GM12878 (cell line): Measurements from ENCODE around the gene OXCT1. TPM values are rescaled to one million over a fixed set of nuclear protein-coding genes. Genes with fewer than 3 reads are reported as not detected.

Experiments
- ATAC-seq: fragments of 200-7000 bp; cut with Tn5 transposase; 3 replicates; pipeline ENCODE4 v1.9.1; 2020; ENCODE audit warnings: mild to moderate bottlenecking, moderate library complexity
- BruUV-seq: library from RNA; stranded (reverse); fragments of 400-500 nt; replicated peaks from 2 replicates; lab custom pipeline; 2021; lab: Mats Ljungman, UMichigan
- CTCF ChIA-PET: fragments of 300-600 bp; sonication (Branson Sonifier 250); formaldehyde crosslinking; extraction: SDS; loops from one replicate; lab custom pipeline; 2021; ENCODE audit warnings: inconsistent platforms; lab: Yijun Ruan, JAX
- POLR2A ChIA-PET: fragments of 350-600 bp; formaldehyde crosslinking; extraction: SDS; loops from one replicate; lab custom pipeline; 2021; ENCODE audit warnings: inconsistent platforms; lab: Charles Lee
- RAD21 ChIA-PET: fragments of 300-600 bp; sonication (Branson Sonifier 250); formaldehyde crosslinking; loops from one replicate; lab custom pipeline; 2023; ENCODE audit warnings: antibody characterized with exemption; ENCODE audit not compliant: unreplicated experiment; lab: Charles Lee
- SMC1A ChIA-PET: fragments of 300-600 bp; sonication (Branson Sonifier 250); formaldehyde crosslinking; loops from one replicate; lab custom pipeline; 2023; ENCODE audit not compliant: unreplicated experiment, uncharacterized antibody; lab: Charles Lee
- DNase-seq: peaks from one replicate; pipeline ENCODE4 v3.0.0-alpha.2; 2011; ENCODE audit warnings: low read depth, low spot score
- FAIRE-seq: peaks from 3 replicates; lab custom pipeline; 2011; peaks lifted over from hg19 to GRCh38; lab: Jason Lieb, UNC
- H2AFZ ChIP-seq: 2 replicates; pipeline ENCODE4 v1.6.0; 2011; ENCODE audit warnings: low read depth, low read length, control low read depth; ENCODE audit not compliant: control insufficient read depth
- H3K27ac ChIP-seq: 2 replicates; pipeline ENCODE4 v1.5.1; 2011; ENCODE audit warnings: control low read depth; ENCODE audit not compliant: control insufficient read depth, insufficient read depth
- H3K27me3 ChIP-seq, 2 experiments: replicated peaks in 1 of 2; 2 replicates each; pipeline versions ENCODE4 v1.6.0 to v1.6.1; 2011; ENCODE audit warnings: low read length in 1 of 2; ENCODE audit not compliant: control insufficient read depth in 2 of 2, insufficient read depth in 2 of 2
- H3K36me3 ChIP-seq, 2 experiments: 2 replicates each; pipeline ENCODE4 v1.5.1; 2011; ENCODE audit warnings: low read length in 1 of 2; ENCODE audit not compliant: control insufficient read depth in 2 of 2, insufficient read depth in 2 of 2
- H3K4me1 ChIP-seq: 2 replicates; pipeline ENCODE4 v1.6.1; 2011; ENCODE audit warnings: mild to moderate bottlenecking, low read length, moderate library complexity, mixed read lengths; ENCODE audit not compliant: control insufficient read depth, insufficient read depth
- H3K4me2 ChIP-seq: 2 replicates; pipeline ENCODE4 v1.6.0; 2011; ENCODE audit warnings: control low read depth; ENCODE audit not compliant: control insufficient read depth, insufficient read depth
- H3K4me3 ChIP-seq: fragments of 200-600 bp; sonication (generic); 2 replicates; pipeline ENCODE4 v1.5.1; 2016
- H3K79me2 ChIP-seq: 2 replicates; pipeline ENCODE4 v1.6.0; 2011; ENCODE audit warnings: low read length; ENCODE audit not compliant: control insufficient read depth, insufficient read depth
- H3K9ac ChIP-seq: 2 replicates; pipeline ENCODE4 v1.8.0; 2011; ENCODE audit warnings: low read length, control low read depth, mixed read lengths; ENCODE audit not compliant: control insufficient read depth, insufficient read depth
- H3K9me3 ChIP-seq: replicated peaks from 3 replicates; pipeline ENCODE4 v1.5.1; 2011; ENCODE audit warnings: mild to moderate bottlenecking, low read length; ENCODE audit not compliant: control insufficient read depth, insufficient read depth
- H4K20me1 ChIP-seq: 2 replicates; pipeline ENCODE4 v1.6.0; 2011; ENCODE audit not compliant: control insufficient read depth, insufficient read depth
- BACH1 ChIP-seq: fragments of 450-650 bp; IDR thresholded peaks from 2 replicates; pipeline ENCODE4 v1.6.1; 2017; ENCODE audit warnings: mild to moderate bottlenecking, borderline replicate concordance
- EED ChIP-seq: sonication (generic); IDR thresholded peaks from 2 replicates; pipeline ENCODE4 v1.6.1; 2016; ENCODE audit warnings: antibody characterized with exemption, low read depth
- FOXM1 ChIP-seq: IDR thresholded peaks from 2 replicates; pipeline ENCODE4 v1.6.1; 2012; ENCODE audit warnings: low read depth, mild to moderate bottlenecking, inconsistent platforms, low read length, moderate library complexity
- IKZF1 ChIP-seq: fragments of 450-650 bp; conservative IDR thresholded peaks from 2 replicates; pipeline ENCODE4 v1.6.1; 2017; ENCODE audit warnings: antibody characterized with exemption, mild to moderate bottlenecking
- JUNB ChIP-seq: IDR thresholded peaks from 2 replicates; pipeline ENCODE4 v1.6.1; 2016; ENCODE audit warnings: antibody characterized with exemption, mild to moderate bottlenecking
- NFIC ChIP-seq: IDR thresholded peaks from 2 replicates; pipeline ENCODE4 v1.6.1; 2012; ENCODE audit warnings: low read depth, mild to moderate bottlenecking, inconsistent platforms, low read length, moderate library complexity
- NR2C1 ChIP-seq: fragments of 450-650 bp; IDR thresholded peaks from 2 replicates; pipeline ENCODE4 v1.6.1; 2017; ENCODE audit warnings: antibody characterized with exemption, mild to moderate bottlenecking, moderate library complexity
- PAX5 ChIP-seq: IDR thresholded peaks from 2 replicates; pipeline ENCODE4 v1.6.1; 2011; ENCODE audit warnings: low read depth, low read length, borderline replicate concordance
- RELB ChIP-seq: fragments of 450-650 bp; IDR thresholded peaks from 2 replicates; pipeline ENCODE4 v1.6.1; 2017; ENCODE audit warnings: low read depth, mild to moderate bottlenecking, moderate library complexity
- SRF ChIP-seq, 2 experiments: IDR thresholded peaks; 2 replicates each; pipeline ENCODE4 v1.6.1; 2011; ENCODE audit warnings: low read depth in 2 of 2, low read length in 2 of 2, mild to moderate bottlenecking in 1 of 2, moderate library complexity in 1 of 2
- ZNF622 ChIP-seq: fragments of 450-650 bp; IDR thresholded peaks from 2 replicates; pipeline ENCODE4 v1.6.1; 2017; ENCODE audit warnings: mild to moderate bottlenecking, inconsistent platforms
- whole genome bisulfite sequencing: methylation state at CpG from one replicate; pipeline ENCODE4 v1.1.6; 2016; ENCODE audit warnings: low lambda C conversion rate; ENCODE audit not compliant: insufficient replicate concordance, insufficient coverage; ENCODE audit errors: missing lambda C conversion rate; 5-methylcytosine and 5-hydroxymethylcytosine counted together
- in situ Hi-C: fragments of 300-500 bp; cut with MboI; formaldehyde crosslinking; loops from 9 replicates; pipeline ENCODE4 v1.14.3; 2018; ENCODE audit warnings: mixed read lengths
- intact Hi-C: fragments of 100-400 bp; cut with micrococcal nuclease; formaldehyde crosslinking; loops from one replicate; pipeline ENCODE4 v1.14.2; 2022; ENCODE audit not compliant: unreplicated experiment
- polyA plus RNA-seq, 11 experiments: library from polyadenylated mRNA; depleted of rRNA in 4 of 11; unstranded in 6 of 11; stranded (reverse) in 5 of 11; fragments of >200 nt; fragmentation: Nextera tagmentation in 4 of 11; fragmentation: Illumina TruSeq in 1 of 11; extraction: Ambion mirVana in 4 of 11; extraction: Trizol in 1 of 11; gene quantifications; 1 replicate in 1 of 11; 2 replicates in 10 of 11; pipeline versions ENCODE4 v1.2.1 to v1.2.3, GENCODE V29; 2011 to 2016; ENCODE audit warnings: inconsistent platforms in 2 of 11, missing spikeins in 2 of 11, low read depth in 1 of 11
- total RNA-seq, 4 experiments: library from RNA; depleted of rRNA in 3 of 4; stranded (reverse); fragments of >200 nt in 3 of 4; fragmentation: Illumina TruSeq in 1 of 4; extraction: Trizol in 1 of 4; gene quantifications; 2 replicates each; pipeline versions ENCODE4 v1.2.1 to v1.2.3, GENCODE V29; 2013 to 2021
- TF ChIP-seq, protein P1 (sequence below): fragments of 150-350 bp; IDR thresholded peaks from 2 replicates; pipeline ENCODE4 v1.6.1; 2014; ENCODE audit warnings: mild to moderate bottlenecking, low read depth, low read length
- TF ChIP-seq, protein P2 (sequence below): fragments of 450-650 bp; IDR thresholded peaks from 2 replicates; pipeline ENCODE4 v1.6.1; 2017; ENCODE audit warnings: mild to moderate bottlenecking, moderate library complexity

Gene OXCT1
- total and polyA plus RNA-seq, 10 of the 15 experiments (the other 5 are each of a cell fraction or from before 2014, with no cell fraction given): 46.9 to 103 (median 70.5) TPM

GRCh38 chr5:41728281-41728680, 141.9 kb downstream of the OXCT1 start:
- WGBS: 96% methylated on average over 4 of the region's 4 CpGs
- no peak for FAIRE-seq
- Histone ChIP-seq H3K27ac (no peak overlapping the region), H3K4me2 (no peak overlapping the region)
- intact Hi-C loops: no loop called here
- no peak for TF ChIP-seq NFIC
- TF ChIP-seq, protein P1, sequence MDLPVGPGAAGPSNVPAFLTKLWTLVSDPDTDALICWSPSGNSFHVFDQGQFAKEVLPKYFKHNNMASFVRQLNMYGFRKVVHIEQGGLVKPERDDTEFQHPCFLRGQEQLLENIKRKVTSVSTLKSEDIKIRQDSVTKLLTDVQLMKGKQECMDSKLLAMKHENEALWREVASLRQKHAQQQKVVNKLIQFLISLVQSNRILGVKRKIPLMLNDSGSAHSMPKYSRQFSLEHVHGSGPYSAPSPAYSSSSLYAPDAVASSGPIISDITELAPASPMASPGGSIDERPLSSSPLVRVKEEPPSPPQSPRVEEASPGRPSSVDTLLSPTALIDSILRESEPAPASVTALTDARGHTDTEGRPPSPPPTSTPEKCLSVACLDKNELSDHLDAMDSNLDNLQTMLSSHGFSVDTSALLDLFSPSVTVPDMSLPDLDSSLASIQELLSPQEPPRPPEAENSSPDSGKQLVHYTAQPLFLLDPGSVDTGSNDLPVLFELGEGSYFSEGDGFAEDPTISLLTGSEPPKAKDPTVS: no peak
- TF ChIP-seq RELB: no peak
- TF ChIP-seq BACH1: no peak
- no peak for TF ChIP-seq EED
- TF ChIP-seq IKZF1: no peak
- TF ChIP-seq SRF (IDR thresholded peaks at IDR 0.05; ENCODE audit: low read depth in 2 of 2, low read length in 2 of 2): no peak
- no peak for TF ChIP-seq FOXM1
- no peak for TF ChIP-seq PAX5
- TF ChIP-seq JUNB: no peak
- TF ChIP-seq ZNF622: no peak
- TF ChIP-seq NR2C1: no peak
- TF ChIP-seq, protein P2, sequence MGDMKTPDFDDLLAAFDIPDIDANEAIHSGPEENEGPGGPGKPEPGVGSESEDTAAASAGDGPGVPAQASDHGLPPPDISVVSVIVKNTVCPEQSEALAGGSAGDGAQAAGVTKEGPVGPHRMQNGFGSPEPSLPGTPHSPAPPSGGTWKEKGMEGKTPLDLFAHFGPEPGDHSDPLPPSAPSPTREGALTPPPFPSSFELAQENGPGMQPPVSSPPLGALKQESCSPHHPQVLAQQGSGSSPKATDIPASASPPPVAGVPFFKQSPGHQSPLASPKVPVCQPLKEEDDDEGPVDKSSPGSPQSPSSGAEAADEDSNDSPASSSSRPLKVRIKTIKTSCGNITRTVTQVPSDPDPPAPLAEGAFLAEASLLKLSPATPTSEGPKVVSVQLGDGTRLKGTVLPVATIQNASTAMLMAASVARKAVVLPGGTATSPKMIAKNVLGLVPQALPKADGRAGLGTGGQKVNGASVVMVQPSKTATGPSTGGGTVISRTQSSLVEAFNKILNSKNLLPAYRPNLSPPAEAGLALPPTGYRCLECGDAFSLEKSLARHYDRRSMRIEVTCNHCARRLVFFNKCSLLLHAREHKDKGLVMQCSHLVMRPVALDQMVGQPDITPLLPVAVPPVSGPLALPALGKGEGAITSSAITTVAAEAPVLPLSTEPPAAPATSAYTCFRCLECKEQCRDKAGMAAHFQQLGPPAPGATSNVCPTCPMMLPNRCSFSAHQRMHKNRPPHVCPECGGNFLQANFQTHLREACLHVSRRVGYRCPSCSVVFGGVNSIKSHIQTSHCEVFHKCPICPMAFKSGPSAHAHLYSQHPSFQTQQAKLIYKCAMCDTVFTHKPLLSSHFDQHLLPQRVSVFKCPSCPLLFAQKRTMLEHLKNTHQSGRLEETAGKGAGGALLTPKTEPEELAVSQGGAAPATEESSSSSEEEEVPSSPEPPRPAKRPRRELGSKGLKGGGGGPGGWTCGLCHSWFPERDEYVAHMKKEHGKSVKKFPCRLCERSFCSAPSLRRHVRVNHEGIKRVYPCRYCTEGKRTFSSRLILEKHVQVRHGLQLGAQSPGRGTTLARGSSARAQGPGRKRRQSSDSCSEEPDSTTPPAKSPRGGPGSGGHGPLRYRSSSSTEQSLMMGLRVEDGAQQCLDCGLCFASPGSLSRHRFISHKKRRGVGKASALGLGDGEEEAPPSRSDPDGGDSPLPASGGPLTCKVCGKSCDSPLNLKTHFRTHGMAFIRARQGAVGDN: no peak
- TF ChIP-seq, all 136 proteins: peak for 0
- CTCF ChIA-PET: no interaction called here
- DNase-seq (no peak), ATAC-seq (no peak)
- H3K4me3 ChIP-seq: no peak overlapping the region
- BruUV-seq: no TSS peak
- no peaks in the 10 kb centered on the region for H3K36me3 ChIP-seq
- SMC1A ChIA-PET: no interaction called here
- H4K20me1 ChIP-seq: no peaks in the 10 kb centered on the region
- in situ Hi-C loops: no loop called here
- no peak overlapping the region for H3K9ac ChIP-seq
- no peaks in the 10 kb centered on the region for H3K79me2 ChIP-seq
- no peak overlapping the region for H2AFZ ChIP-seq
- H3K4me1 ChIP-seq: no peaks in the 10 kb centered on the region
- RAD21 ChIA-PET: no interaction called here
- no peaks in the 10 kb centered on the region for H3K9me3 ChIP-seq
- POLR2A ChIA-PET: no interaction called here
- H3K27me3 ChIP-seq: no peaks in the 10 kb centered on the region
